Activated CD4-positive, CD25-positive, alpha-beta regulatory T cell treated with anti-CD3 and anti-CD28 coated beads, Interleukin-2, amount 50 U/mL, for 16 hours (primary cell): ENCODE data around the gene NPTX1.

ENCODE experiments used
- DNase-seq: peaks from one replicate; pipeline ENCODE4 v3.0.0-alpha.2; 2020; ENCODE audit warnings: low read depth, low spot score

The NPTX1 gene

GRCh38 chr17:80479246-80479566 is 2.8 kb upstream of the NPTX1 start:
- DNase-seq, result no peak

GRCh38 chr17:80478487-80479245 is 2.3 kb upstream of the NPTX1 start:
- DNase-seq, result no peak

GRCh38 chr17:80477647-80478478 is 1.5 kb upstream of the NPTX1 start:
- no peak for DNase-seq

GRCh38 chr17:80476877-80477646 is 655 bp upstream of the NPTX1 start:
- no peak for DNase-seq

GRCh38 chr17:80474961-80475909 is 1.2 kb downstream of the NPTX1 start:
- no peak for DNase-seq

DNA sequence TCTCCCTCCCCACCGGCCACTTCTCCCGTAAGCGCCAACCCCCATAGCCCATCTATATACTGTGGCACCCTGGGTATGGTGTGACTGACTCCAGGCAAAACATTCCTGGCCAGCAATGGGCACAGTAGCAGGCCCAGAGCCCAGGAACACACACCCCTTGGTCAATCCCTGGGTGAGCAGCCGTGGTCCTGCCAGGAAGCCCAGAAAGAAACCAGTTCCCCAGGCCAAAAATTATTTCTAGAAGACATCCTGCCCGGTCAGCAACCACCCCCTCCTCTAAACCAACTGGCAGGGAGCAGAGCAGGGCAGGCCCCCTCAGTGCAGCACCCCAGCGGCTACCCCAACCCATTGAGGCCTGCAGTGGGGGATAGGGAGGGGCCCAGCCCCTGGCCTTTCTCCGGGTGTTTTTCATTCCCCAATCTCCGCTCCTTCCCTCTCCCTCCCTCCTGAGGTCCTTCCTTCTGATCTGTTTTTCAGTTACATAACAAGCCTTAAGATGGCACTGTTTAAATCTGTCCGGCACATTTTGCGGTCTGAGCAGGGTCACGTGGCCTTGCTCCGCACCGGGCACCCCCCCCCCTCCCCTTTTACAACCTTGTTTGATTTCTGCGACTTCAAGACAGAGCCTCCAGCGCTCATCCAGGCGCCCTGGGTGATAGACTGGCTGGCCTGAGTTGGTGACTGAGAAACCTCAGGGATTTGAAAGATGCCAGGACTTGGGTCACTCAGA is 2.0 kb downstream of the NPTX1 start:
- no peak for DNase-seq

DNA sequence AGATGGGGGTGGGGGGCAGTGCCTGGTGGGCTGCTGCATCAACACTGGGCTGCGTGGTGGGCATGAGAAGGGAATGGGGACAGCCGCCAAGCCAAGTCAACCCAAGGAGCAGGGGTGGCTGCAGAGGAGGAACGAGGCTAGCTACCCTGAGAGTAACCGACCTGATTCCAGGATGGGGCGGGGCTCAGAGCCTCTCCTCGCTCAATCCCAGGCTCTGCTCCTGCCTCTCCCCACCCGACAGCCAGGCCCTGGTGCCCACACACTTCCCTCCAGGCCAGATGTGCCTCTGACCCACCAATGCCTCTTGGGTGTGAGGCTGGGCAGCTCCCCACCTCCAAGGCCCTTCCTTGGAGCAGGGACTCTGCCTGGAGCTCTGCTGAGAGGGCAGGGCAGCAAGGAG is 2.7 kb downstream of the NPTX1 start:
- DNase-seq, result no peak

- DNase-seq, result no peak
Observed at GRCh38 chr17:80472996-80473395, 3.4 kb downstream of the NPTX1 start.

DNA sequence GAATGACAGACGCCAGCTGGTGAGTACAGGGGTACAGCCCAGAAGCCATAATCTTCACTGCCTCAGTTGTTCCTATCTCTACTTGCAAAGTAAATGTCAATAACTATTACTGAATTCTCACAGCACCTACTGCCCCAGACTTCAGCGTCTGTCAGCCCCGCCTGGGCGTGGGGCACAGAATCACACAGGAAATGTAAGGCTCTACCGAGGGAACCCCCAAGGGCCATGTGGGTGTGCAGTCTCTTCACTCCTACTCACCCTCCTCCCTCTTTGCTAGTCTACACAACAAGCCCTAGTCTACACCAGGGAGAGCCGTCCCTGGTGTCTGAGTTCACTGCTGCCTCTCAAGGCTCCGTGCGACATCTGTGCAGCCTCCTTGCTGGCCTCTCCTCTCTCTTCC is 4.5 kb downstream of the NPTX1 start:
- no peak for DNase-seq

DNA sequence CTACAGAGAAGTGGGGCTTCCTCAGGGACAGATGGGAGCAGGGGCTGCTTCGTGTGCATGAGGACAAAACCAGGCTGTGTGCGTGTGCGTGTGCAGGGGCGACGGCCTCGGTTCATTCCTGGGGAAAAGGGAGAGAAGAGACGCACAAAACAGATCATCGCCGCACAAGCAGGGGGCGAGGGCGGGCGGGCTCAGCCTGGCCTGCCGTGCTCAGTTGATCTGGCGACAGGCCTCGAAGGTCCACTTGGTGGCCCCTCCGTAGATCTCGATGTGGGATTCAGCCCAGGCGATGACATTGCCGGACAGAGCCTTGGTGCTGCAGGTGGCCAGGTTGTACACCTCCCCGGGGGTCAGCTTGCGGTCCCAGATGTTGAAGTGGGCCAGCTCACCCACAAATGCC is 5.8 kb downstream of the NPTX1 start:
- no peak for DNase-seq

DNA sequence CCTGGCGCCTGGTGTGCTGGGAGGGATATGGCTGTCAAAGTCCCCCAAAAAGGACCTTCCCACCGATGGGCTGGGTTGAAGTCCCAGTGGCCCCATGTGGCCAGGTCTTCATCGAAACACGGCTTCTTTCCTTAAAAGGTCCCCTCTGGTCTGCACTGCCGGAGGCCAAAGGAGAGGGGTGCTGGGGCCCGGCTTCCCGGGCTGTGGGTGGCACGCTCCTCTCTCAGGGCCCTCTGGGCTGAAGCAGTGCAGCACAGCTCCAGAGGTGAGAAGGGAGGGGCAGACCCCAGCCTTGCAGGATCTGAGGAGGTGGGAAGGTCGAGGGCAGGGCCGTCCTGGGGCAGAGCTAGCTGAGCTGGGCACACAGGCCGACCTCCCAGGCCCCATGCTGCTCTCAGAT is 6.7 kb downstream of the NPTX1 start:
- DNase-seq, result no peak

DNA sequence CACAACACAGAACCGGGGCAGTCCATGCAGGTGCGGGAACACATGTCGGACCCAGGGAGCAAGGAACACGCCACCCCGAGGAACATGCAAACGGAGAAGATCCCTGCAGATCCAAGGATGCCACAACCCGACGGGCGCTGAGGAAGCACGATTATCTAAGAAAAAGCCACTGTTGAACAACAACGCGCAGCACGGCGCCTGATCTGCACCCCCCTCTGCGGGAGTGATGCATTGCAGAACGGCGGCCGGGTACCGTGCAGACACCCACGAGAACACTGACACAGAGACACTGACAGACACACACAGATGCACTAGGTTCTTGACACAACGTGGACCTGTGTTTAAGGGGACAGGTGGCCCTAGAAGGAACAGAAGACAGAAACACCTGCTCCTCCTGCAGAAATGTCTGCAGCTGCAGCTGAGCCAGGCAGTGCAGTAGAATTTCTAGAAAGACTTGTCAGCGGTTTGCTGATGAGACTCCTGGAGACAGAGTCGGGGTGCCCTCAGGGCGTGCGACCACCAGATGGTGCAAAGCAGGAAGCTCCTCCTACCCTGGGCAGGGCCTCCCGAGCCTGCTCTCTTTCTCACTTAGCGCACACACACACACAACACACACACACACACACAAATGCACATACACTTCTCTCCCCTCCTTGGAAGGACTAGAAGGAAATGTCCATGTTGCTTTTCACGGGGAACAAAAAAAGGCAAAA is 7.5 kb downstream of the NPTX1 start:
- no peak for DNase-seq

GRCh38 chr17:80468242-80468641 is 8.2 kb downstream of the NPTX1 start:
- no peak for DNase-seq

DNA sequence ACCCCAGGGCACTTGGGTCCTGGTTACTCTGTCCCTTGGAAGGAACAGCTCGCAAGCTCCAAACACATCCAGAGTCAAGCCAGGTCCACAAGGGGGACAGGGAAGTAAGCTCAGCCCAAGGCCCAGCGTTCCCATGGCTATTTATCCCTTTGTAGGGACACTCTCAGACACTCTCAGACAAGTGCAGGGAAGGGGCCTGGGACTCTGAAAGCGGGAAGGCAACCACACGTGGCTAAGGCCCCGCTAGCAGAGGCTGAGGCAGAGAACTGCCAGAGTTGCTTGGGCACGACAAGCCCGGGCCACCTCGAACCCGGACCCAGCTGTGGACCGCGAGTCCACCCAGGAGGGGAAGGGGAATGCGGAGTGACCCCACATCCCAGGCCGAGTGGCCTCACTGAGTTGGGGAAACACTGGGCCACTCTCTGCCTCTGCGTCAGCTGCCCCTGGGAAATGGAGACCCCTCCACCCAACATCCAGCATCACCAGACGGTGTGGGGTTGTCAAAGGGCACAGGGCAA is 10.2 kb downstream of the NPTX1 start:
- no peak for DNase-seq

GRCh38 chr17:80465327-80465974 is 11.0 kb downstream of the NPTX1 start:
- DNase-seq, result no peak

- no peak for DNase-seq
Observed at GRCh38 chr17:80464486-80464885, 11.9 kb downstream of the NPTX1 start.

- no peak for DNase-seq
Observed at GRCh38 chr17:80463784-80464400, 12.5 kb downstream of the NPTX1 start.

DNA sequence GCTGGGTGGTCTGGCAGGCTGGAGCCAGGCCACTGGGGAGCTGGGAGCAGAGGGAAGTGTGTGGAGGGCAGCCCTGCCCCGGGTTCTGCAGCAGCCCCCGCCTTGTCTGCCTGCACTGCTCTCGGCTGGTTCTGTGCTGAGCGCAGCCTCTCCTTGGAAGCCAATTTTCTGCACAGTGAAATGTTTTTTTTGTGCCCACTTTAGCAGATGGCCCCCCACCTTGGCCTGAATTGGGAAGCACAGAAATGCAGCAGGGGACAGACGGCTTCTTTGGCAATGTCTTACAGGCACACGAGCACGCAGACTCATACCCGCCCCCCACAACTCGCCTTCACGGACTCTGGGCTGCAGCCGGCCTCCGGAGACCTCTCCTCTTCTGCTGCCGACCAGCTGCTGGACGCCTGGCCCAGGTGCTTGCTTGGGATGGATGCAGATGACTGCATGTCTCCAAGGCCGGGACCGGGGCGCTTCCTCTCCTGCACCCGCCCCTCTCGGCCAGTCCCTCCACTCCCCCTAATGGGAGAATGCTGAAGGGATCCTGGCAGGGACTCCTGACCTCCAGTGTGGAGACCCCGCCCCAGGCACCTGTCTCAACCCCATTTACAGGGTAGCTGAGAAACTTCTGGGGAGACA is 14.8 kb downstream of the NPTX1 start:
- no peak for DNase-seq
